Motor neuron (in vitro differentiated cells): Measurements from ENCODE around the gene HSP90AA1. TPM values are rescaled to one million over a fixed set of nuclear protein-coding genes. Genes with fewer than 3 reads are reported as not detected.
A peak's percentile ranks its signal among the peaks of the same experiment; 100 is the strongest.
"Not testable (repeated sequence)": the region's sequence is repeated elsewhere in the genome, so short reads cannot be mapped to it uniquely, and the experiment has no call there.

Experiments
- ATAC-seq, 8 experiments: fragments of 200-7000 bp; cut with Tn5 transposase; replicated peaks in 6 of 8; 2 replicates each; pipeline ENCODE4 v1.8.0; 2021; ENCODE audit warnings: mild to moderate bottlenecking in 8 of 8, moderate library complexity in 8 of 8
- H3K27ac ChIP-seq, 2 donors: fragments of 250-450 bp; sonication (Bioruptor Pico); 2 replicates each; pipeline ENCODE4 v1.9.0; 2021; ENCODE audit warnings: antibody characterized with exemption in 2 of 2, mild to moderate bottlenecking in 2 of 2, moderate library complexity in 1 of 2
- H3K4me1 ChIP-seq, 2 donors: fragments of 250-450 bp; sonication (Bioruptor Pico); replicated peaks in 1 of 2; 2 replicates each; pipeline ENCODE4 v1.6.1; 2021; ENCODE audit warnings: antibody characterized with exemption in 2 of 2, mild to moderate bottlenecking in 2 of 2, moderate library complexity in 1 of 2
- H3K4me3 ChIP-seq, 5 donors: fragments of 250-450 bp; sonication (Bioruptor Pico); 2 replicates each; pipeline ENCODE4 v1.9.0; 2021; ENCODE audit warnings: antibody characterized with exemption in 5 of 5, mild to moderate bottlenecking in 5 of 5, moderate library complexity in 4 of 5
- WGBS, 10 experiments: fragments of 450-650 bp; shearing (Covaris generic); methylation state at CpG; one replicate each; pipeline ENCODE4 v1.0.0; 2022; 5-methylcytosine and 5-hydroxymethylcytosine counted together
- in situ Hi-C, 9 experiments: fragments of 400-800 bp; cut with MboI; loops; one replicate each; pipeline ENCODE4 v1.15.0; 2021; ENCODE audit warnings: low sequenced_read_pairs in 9 of 9, low pct_unique_long_range_greater_than_20kb in 2 of 9; ENCODE audit not compliant: unreplicated experiment in 9 of 9
- total RNA-seq, 8 experiments: library from RNA; unstranded; fragments of 300-600 nt; gene quantifications; 2 replicates each; pipeline versions ENCODE4 v1.2.3 to v1.2.4, GENCODE V29; 2022

Gene HSP90AA1
- total RNA-seq, 8 experiments from 2014 or later: 316 to 928 (median 545) TPM

DNA sequence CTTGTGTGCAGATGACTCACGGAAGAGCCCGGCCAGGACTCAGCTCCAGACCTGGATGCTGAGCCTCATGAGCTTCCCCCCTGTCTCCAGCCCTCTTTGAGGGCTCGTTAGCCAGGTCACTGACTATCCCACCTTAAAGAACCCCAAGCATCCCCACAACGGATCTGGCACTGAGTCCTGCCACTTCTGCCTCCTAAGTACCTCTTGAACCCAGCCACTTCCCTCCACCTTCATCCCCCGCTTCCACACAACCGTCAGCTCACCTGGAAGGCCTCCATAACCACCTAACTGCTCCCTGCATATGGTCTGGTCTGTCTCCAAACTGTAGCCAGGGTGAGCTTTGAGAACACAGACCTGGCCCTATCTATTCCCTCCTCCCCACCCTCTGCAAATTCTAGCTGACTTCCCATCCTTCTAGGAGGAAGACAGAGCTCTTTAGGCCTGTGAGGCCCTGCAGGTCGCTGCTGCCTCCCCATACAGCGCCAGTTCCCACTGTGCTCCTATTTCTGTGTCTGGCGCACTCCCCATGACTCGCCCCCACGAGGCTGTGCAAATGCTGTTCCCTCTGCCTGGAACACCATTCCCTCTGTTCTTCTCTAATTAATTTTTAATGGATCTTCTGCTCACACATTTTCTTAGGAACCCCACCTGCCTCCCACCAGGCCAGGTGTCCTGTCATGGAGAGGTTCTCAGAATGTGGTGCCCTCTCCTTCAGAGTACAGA lies 2.9 kb upstream of the HSP90AA1 start:
- ATAC-seq: no peak
- no peak overlapping the region for H3K4me3 ChIP-seq
- no peak overlapping the region for H3K27ac ChIP-seq
- WGBS, 10 experiments: 60 to 100% (median 92%) methylated on average over 1 to 9 of the region's 11 CpGs; no CpG with 5 or more reads in 1 of the 10 experiments
- peaks cover 14 to 17% of the 10 kb centered on the region in 2 donors for H3K4me1 ChIP-seq
- in situ Hi-C loops: no loop called here

DNA sequence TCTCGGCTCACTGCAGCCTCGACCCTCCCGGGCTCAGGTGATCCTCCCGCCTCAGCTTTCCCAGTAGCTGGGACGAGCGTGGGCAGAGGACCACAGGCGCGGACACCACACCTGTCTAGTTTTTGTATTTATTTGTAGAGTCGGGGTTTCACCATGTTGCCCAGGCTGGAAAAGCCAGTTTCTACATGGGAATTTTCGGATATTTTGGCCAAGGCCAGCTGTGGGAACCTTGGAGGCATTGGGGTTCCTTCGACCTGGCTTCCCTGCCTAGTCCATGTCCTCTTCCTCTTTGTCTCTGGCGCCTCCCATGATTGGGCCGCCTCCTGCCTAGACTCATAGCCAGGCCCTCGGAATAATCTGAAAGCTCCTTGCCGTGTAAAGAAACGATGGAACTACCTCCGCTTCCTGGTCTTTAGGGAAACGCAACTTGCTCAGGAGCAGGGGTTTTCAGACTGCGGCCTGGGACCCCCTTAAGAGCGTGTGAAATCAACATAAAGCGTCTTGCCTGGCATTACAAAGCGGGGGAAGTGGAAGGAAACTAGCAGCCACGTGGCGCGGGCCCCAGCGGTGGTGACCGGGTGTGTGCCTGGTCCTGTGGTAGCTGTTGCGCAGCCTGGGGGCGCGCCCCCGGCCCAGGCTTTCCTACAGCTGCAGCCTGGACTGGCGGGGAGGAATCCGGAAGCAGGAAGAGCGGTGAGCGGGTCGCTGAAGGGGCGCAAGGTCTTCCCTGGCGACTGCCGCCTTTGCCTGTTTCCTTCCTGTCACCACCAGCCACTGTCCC lies 1.4 kb upstream of the HSP90AA1 start:
- ATAC-seq: peak in 2 of 8 experiments; percentile 1 to 3
- in situ Hi-C loops: no loop called here
- 31 to 85% (median 64%) methylated on average over 1 to 20 of the region's 39 CpGs for WGBS, 10 experiments
- Histone ChIP-seq H3K4me3 (peak overlapping the region; percentile 62 to 81 (median 69)), H3K4me1 (peaks cover 20 to 29% of the 10 kb centered on the region in 2 donors), H3K27ac (peak overlapping the region in 1 of 2 donors; percentile 91)

DNA sequence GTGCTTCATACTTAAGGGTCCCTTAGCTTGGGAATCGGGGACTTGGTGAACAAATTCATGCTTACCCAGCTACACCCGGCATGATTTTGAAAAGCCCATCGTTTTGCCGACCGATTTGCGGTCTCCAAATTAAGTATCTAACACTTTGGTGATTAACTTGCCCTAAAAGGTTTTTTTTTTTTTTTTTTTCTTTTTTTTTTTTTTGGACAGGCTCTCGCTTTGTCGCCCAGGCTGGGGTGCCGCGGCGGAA lies 843 bp upstream of the HSP90AA1 start:
- Histone ChIP-seq H3K4me3 (peak overlapping the region; percentile 62 to 81 (median 69)), H3K4me1 (peaks cover 20 to 29% of the 10 kb centered on the region in 2 donors), H3K27ac (peak overlapping the region; percentile 91 to 98)
- WGBS, 10 experiments: 4 to 65% (median 19%) methylated on average over 4 to 11 of the region's 11 CpGs; no CpG with 5 or more reads in 4 of the 10 experiments
- in situ Hi-C loops: no loop called here
- ATAC-seq: no peak

DNA sequence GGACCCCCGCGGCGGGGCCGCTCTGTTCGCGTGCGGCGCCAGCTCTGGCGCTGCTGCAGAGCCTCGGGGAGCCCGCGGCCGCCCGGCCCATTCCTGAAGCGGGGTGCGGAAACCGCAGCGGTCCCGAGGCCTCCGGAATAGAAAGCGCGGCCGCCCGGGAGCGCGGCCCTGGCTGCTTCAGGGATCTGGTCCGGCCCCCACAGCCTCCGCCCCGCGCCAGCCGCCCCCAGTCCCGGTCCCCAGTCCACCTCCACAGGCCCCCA lies 204 bp downstream of the HSP90AA1 start:
- in situ Hi-C loops: no loop called here
- ATAC-seq: no peak
- peak overlapping the region; percentile 88 to 98 for H3K27ac ChIP-seq
- no CpG with 5 or more reads among the region's 32 CpGs for WGBS, 10 experiments
- H3K4me3 ChIP-seq: peak overlapping the region; percentile 62 to 81 (median 69)
- H3K4me1 ChIP-seq: peaks cover 20 to 29% of the 10 kb centered on the region in 2 donors

DNA sequence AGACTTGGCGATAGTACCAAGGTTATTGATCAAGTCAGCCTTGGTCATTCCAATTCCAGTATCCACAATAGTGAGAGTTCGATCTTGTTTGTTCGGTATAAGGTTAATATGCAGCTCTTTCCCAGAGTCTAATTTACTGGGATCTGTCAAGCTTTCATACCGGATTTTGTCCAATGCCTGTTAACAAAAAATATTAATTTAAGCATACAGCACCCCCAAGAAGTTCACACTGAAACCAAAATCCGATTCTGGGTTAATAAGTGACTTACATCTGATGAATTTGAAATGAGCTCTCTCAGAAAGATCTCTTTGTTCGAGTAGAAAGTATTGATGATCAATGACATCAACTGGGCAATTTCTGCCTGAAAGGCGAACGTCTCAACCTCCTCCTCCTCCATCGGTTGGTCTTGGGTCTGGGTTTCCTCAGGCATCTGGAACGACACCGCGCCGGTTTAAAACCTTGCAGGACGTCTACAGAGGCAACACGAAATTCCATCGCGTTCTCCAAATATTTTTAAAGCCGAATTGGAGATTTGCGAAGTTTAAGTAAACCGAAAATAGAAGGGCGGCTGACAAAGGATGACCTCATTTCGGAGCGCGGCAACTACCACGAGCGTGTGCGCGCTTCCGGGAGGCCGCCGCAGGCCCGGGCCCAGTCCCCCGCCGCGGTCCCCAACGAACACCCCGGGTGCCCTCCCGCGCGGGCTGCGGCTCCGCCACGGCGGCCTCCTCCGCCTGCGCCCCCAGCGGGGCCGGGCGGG lies 716 bp downstream of the HSP90AA1 start:
- Histone ChIP-seq H3K27ac (peak overlapping the region; percentile 88 to 98), H3K4me3 (peak overlapping the region; percentile 62 to 81 (median 69)), H3K4me1 (peaks cover 20 to 29% of the 10 kb centered on the region in 2 donors)
- 0 to 6% (median 0%) methylated on average over 1 to 18 of the region's 49 CpGs; no CpG with 5 or more reads in 2 of the 10 experiments for WGBS, 10 experiments
- in situ Hi-C loops: no loop called here
- peak; percentile 8 to 45 (median 36) for ATAC-seq

DNA sequence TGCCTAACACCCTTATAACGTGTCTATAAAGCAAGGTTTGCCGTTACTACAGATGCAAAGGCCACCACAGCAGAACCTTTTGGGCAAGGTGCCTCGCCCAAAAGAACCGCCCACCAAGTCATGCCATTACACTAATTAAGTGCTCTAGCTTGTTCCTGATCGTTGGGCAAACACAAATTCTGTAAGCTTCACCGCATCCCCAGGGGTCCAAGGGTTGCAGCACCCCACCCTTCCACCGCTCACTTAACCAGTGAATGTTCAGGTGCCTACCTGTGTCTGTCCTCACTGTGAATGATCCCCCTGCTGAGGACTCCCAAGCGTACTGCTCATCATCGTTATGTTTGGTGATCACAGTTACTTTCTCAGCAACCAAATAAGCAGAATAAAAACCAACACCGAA lies 1.4 kb downstream of the HSP90AA1 start:
- 6 to 70% (median 50%) methylated on average over 1 to 5 of the region's 10 CpGs; no CpG with 5 or more reads in 1 of the 10 experiments for WGBS, 10 experiments
- no peak for ATAC-seq
- Histone ChIP-seq H3K4me1 (peaks cover 20 to 29% of the 10 kb centered on the region in 2 donors), H3K27ac (no peak overlapping the region), H3K4me3 (peak overlapping the region; percentile 62 to 81 (median 69))
- in situ Hi-C loops: no loop called here

DNA sequence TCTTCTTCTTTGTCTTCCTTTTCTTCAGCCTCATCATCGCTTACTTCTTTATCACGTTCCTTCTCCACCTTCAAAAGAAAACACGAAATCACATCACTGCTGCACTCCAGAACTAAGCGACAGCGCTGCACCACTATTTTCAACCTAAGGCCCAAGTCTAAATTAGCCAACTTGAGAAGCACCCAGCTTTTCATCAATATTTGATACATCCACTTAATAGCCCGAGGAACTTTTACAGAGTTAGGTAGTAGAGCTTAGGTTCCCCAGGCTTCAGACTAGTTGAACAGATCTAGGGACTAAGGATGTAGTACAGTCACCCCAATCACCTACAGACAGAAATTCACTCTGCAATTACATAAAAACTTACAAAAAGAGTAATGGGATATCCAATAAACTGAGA lies 1.9 kb downstream of the HSP90AA1 start:
- ATAC-seq: no peak
- Histone ChIP-seq H3K27ac (no peak overlapping the region), H3K4me1 (peaks cover 20 to 29% of the 10 kb centered on the region in 2 donors), H3K4me3 (peak overlapping the region in 2 of 5 donors; percentile 69 to 76)
- in situ Hi-C loops: no loop called here
- 72 to 100% (median 94%) methylated on average over 4 to 6 of the region's 6 CpGs; no CpG with 5 or more reads in 1 of the 10 experiments for WGBS, 10 experiments

DNA sequence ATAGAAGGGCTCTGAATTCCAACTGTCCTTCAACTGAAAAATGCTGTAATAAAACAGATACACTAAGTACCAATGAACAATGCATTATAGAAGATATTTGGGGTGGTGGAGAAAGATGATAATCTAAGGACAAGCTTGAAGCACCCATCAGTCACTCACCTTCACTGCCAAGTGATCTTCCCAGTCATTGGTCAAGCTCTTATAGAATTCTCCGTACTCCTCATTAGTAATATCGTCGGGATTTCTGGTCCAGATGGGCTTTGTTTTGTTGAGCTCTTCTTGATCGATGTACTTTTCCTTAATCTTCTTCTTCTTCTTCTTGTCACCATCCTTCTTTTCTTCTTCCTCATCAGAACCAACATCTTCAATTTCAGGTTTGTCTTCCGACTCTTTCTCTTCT lies 2.3 kb downstream of the HSP90AA1 start:
- ATAC-seq, in situ Hi-C loops, H3K27ac ChIP-seq: not testable (repeated sequence)
- WGBS, 10 experiments: 54 to 100% (median 87%) methylated on average over 4 to 5 of the region's 5 CpGs; no CpG with 5 or more reads in 1 of the 10 experiments
- Histone ChIP-seq H3K4me1 (peaks cover 20 to 29% of the 10 kb centered on the region in 2 donors), H3K4me3 (peak overlapping the region in 2 of 5 donors; percentile 69 to 76)

DNA sequence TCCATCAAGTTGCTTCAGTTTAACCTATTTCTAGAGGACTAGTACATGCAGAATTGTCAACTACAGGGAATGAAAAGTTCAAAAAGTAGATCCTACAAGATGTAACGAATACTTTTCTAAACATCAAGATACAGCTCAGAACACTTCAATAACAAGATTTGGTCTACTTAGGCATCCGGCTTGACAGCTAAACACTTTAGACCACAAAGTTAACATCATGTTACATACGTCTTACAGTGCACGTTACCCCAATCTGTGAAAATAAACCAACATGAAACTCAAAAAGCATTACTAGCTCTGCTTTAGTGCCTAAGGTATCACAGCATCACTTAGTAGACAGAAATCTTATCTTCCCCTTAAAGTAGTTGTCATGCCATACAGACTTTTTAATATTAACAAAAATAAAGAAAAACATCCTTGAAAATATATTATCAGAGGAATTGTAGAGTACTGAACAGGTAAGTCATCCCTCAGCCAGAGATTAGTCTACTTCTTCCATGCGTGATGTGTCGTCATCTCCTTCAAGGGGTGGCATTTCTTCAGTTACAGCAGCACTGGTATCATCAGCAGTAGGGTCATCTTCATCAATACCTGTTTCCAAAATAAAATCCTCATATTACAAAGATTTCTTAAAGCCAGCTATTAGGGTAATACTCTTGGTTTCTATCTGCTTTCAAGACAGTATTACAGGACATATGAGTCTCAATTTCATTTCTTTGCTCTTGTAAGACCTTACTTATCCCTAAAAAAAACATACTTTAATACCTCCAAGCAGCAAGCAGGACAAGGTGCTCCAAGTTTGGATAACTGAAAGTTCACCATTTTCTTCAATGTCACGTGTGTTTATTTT lies 5.4 kb downstream of the HSP90AA1 start:
- 50 to 100% (median 95%) methylated on average over 1 to 7 of the region's 7 CpGs; no CpG with 5 or more reads in 1 of the 10 experiments for WGBS, 10 experiments
- in situ Hi-C loops: no loop called here
- Histone ChIP-seq H3K27ac (no peak overlapping the region), H3K4me1 (peaks cover 15 to 20% of the 10 kb centered on the region in 2 donors), H3K4me3 (no peak overlapping the region)
- ATAC-seq: no peak

DNA sequence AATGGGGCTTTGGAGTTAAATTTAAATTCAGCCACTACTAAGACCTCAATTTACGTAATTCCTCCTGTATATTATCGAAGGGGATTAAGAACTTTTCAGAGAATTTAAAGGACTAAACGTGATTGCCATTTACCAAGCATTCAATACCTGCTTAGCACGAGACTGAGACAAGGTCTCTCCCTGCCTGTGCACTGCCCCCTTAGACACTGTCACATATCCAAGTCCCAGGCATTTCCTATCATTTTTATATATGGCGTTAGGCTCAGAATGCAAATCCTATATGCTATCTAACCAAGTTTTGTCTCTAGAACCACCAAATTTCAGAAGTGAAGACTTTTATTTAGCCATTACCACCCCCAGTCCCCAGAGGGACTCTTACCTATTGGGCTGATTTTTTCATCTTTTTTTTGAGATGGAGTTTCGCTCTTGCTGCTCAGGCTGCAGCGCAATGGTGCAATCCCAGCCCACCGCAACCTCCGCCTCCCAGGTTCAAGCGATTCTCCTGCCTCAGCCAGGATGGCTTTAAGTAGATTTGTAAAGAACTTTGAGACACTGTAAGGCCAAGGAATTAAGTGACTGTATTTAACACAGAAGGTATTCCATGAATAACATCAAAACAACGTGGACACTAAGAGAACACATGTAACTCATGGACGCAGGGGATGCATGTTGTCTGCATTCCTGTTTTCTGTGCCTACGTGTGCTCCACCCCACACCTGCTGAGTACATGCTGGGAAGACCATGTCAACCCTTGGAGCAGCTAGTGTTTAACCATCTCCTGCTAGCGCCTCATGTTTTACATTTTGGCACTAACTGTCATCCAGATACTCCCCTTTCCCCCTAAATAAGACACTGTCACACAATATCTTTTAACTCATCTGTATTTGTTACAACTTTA lies 6.4 kb downstream of the HSP90AA1 start:
- ATAC-seq: peak in 3 of 8 experiments; percentile 2 to 7 (median 3)
- no peak overlapping the region for H3K4me3 ChIP-seq
- 71 to 100% (median 85%) methylated on average over 2 to 11 of the region's 14 CpGs; no CpG with 5 or more reads in 1 of the 10 experiments for WGBS, 10 experiments
- peaks cover 12 to 18% of the 10 kb centered on the region in 2 donors for H3K4me1 ChIP-seq
- H3K27ac ChIP-seq: no peak overlapping the region
- in situ Hi-C loops: no loop called here

DNA sequence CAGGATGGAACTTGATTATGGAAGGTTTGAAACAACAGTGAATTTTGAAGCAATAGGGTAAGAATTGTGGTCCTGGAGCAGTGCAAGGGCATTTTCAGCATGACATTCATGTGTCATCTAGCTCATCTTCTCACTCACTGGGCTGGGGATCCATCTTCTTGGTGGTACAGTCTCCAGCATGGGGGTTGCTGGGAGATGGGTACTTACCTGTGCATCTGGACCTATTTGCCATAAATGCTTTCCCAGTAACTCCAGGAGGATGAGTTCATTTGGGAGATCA lies 7.2 kb downstream of the HSP90AA1 start:
- peaks cover 5 to 10% of the 10 kb centered on the region in 2 donors for H3K4me1 ChIP-seq
- ATAC-seq: peak in 6 of 8 experiments; percentile 2 to 21 (median 13)
- in situ Hi-C loops: no loop called here
- no peak overlapping the region for H3K27ac ChIP-seq
- no peak overlapping the region for H3K4me3 ChIP-seq
